ENCODE data around the gene MAPK14. TPM values are rescaled to one million over a fixed set of nuclear protein-coding genes. Genes with fewer than 3 reads are reported as not detected.

MAPK14 gene
- total RNA-seq, 3 donors from 2014 or later (not counting 1 experiment from before 2014, with no cell fraction given), result 68.0 to 106 (median 84.5) TPM

DNA sequence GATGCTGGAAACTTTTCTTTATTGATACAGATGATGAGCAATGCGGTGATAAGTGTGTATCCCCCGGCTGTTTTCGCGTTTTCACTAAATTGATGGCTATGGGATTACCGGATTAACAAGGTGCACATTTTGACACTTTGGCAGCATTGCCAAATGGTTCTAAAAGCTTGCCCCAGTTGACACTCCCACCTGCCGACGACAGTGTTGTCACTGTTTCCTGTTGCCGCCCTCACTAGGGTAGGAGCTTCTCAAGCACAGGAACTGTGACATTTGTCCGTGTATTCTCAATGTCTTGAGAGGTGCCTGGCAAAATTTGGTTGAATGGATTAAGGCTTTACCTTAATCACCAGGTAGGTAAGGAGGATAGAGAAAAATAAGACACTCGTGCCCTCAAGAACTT lies 92.9 kb downstream of the MAPK14 start:
- Histone ChIP-seq H3K36me3 (ENCODE audit: control insufficient read depth, insufficient read depth, low read length) (no peaks in the 10 kb centered on the region), H3K9me3 (ENCODE audit: control insufficient read depth, insufficient read depth, low read length) (no peaks in the 10 kb centered on the region), H3K4me3 (ENCODE audit: low read length) (peak overlapping the region; percentile 32), H3K4me1 (ENCODE audit: control insufficient read depth, insufficient read depth, low read length) (peaks cover 88% of the 10 kb centered on the region), H3K27ac (ENCODE audit: low read length) (peak overlapping the region; percentile 98), H3K27me3 (ENCODE audit: control insufficient read depth, insufficient read depth, low read length) (no peaks in the 10 kb centered on the region)
- ATAC-seq (peak; percentile 36 to 71 (median 39)), DNase-seq (peak; percentile 65 to 91)
- peak overlapping the region; percentile 100 for H3K27ac Mint-ChIP-seq
- peak overlapping the region; percentile 89 for H3K4me3 Mint-ChIP-seq
- peaks cover 79 to 92% of the 10 kb centered on the region in 2 donors for H3K4me1 Mint-ChIP-seq
- no peaks in the 10 kb centered on the region for H3K27me3 Mint-ChIP-seq (ENCODE audit: low read depth in 2 of 2)
- WGBS (ENCODE audit: insufficient coverage), result 19% methylated on average over 9 of the region's 10 CpGs
- H3K36me3 Mint-ChIP-seq, result no peaks in the 10 kb centered on the region
- intact Hi-C loops (cut with micrococcal nuclease), result loop anchor here (5.0 kb wide), 1 partner anchor 242 kb away; no protein-coding TSS in a partner anchor
- no peak for TF ChIP-seq CTCF (IDR thresholded peaks at IDR 0.05)
- H3K9me3 Mint-ChIP-seq, result no peaks in the 10 kb centered on the region

DNA sequence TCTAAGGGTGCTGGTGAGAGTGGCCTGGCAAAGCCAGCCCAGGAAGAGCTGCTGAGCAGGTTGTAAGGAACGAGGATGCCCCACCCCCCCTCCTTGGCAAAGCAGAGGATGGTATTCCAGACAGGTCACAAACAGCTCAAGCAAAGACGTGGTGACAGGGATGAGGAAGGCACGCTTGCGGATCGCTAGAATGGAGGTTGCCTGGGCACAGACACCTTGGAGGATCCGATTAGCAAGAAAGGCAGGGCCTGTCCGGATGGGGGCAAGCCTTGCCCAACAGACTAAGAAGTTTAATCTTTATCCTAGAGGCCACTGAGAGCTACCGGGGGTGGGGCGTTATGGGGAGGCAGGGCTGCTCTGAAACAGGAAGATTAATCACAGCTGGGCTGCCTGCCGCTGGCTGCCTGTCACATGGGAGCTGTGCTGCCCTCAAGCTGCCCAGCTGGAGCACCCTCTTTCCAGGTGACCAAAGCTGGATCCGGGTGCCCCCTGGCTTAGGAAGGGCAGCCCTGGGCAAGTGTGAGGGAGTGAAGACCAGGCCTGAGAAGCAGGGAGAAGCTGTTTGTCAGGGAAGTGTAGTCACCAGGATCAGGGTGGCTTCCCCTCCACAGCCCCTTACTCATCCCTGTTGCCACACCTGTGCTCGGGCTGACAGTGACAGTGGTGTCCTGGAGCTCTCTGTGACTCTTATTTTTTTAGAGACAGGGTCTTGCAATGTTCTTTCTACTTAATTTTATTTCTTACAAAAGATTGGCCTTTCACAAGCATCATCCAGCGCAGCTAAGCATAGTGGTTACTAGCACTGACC lies 93.6 kb downstream of the MAPK14 start:
- intact Hi-C loops (cut with micrococcal nuclease), result loop anchor here (5.0 kb wide), 1 partner anchor 241 kb away; no protein-coding TSS in a partner anchor
- ATAC-seq, result peak; percentile 35 to 67 (median 36)

GRCh38 chr6:36121787-36122494 lies 94.3 kb downstream of the MAPK14 start:
- H3K27me3 ChIP-seq (ENCODE audit: control insufficient read depth, insufficient read depth, low read length), result no peaks in the 10 kb centered on the region
- H3K4me3 Mint-ChIP-seq, result peak overlapping the region; percentile 89
- H3K27ac Mint-ChIP-seq, result peak overlapping the region; percentile 100
- no peaks in the 10 kb centered on the region for H3K36me3 Mint-ChIP-seq
- no peaks in the 10 kb centered on the region for H3K27me3 Mint-ChIP-seq (ENCODE audit: low read depth in 2 of 2)
- no peaks in the 10 kb centered on the region for H3K36me3 ChIP-seq (ENCODE audit: control insufficient read depth, insufficient read depth, low read length)
- peak overlapping the region; percentile 98 for H3K27ac ChIP-seq (ENCODE audit: low read length)
- no peak overlapping the region for H3K4me3 ChIP-seq (ENCODE audit: low read length)
- H3K9me3 Mint-ChIP-seq, result no peaks in the 10 kb centered on the region
- intact Hi-C loops (cut with micrococcal nuclease), result loop anchor here (2.0 to 5.0 kb wide), 2 partner anchors 83 to 240 kb away; no protein-coding TSS in a partner anchor
- peaks cover 80 to 96% of the 10 kb centered on the region in 2 donors for H3K4me1 Mint-ChIP-seq
- TF ChIP-seq CTCF (IDR thresholded peaks at IDR 0.05), result no peak
- no peak for ATAC-seq
- peaks cover 86% of the 10 kb centered on the region for H3K4me1 ChIP-seq (ENCODE audit: control insufficient read depth, insufficient read depth, low read length)
- 93% methylated on average over 4 of the region's 4 CpGs for WGBS (ENCODE audit: insufficient coverage)
- H3K9me3 ChIP-seq (ENCODE audit: control insufficient read depth, insufficient read depth, low read length), result no peaks in the 10 kb centered on the region
- no peak for DNase-seq

More for the DNA sequence above, 93.6 kb downstream of the MAPK14 start:
- 22% methylated on average over 12 of the region's 13 CpGs for WGBS (ENCODE audit: insufficient coverage)
- H3K9me3 ChIP-seq (ENCODE audit: control insufficient read depth, insufficient read depth, low read length), result no peaks in the 10 kb centered on the region
- H3K4me3 Mint-ChIP-seq, result peak overlapping the region; percentile 89
- H3K4me3 ChIP-seq (ENCODE audit: low read length), result peak overlapping the region; percentile 32
- peak overlapping the region; percentile 100 for H3K27ac Mint-ChIP-seq
- H3K27me3 Mint-ChIP-seq (ENCODE audit: low read depth in 2 of 2), result no peaks in the 10 kb centered on the region
- H3K36me3 ChIP-seq (ENCODE audit: control insufficient read depth, insufficient read depth, low read length), result no peaks in the 10 kb centered on the region
- TF ChIP-seq CTCF (IDR thresholded peaks at IDR 0.05), result no peak
- DNase-seq, result peak; percentile 69 to 76
- no peaks in the 10 kb centered on the region for H3K27me3 ChIP-seq (ENCODE audit: control insufficient read depth, insufficient read depth, low read length)
- peaks cover 85% of the 10 kb centered on the region for H3K4me1 ChIP-seq (ENCODE audit: control insufficient read depth, insufficient read depth, low read length)
- peaks cover 80 to 96% of the 10 kb centered on the region in 2 donors for H3K4me1 Mint-ChIP-seq
- no peaks in the 10 kb centered on the region for H3K9me3 Mint-ChIP-seq
- peak overlapping the region; percentile 98 for H3K27ac ChIP-seq (ENCODE audit: low read length)
- H3K36me3 Mint-ChIP-seq, result no peaks in the 10 kb centered on the region

Data from natural killer cell (primary cell).